OCI-LY7 (cell line): Measurements from ENCODE around the gene DUS1L. TPM values are rescaled to one million over a fixed set of nuclear protein-coding genes. Genes with fewer than 3 reads are reported as not detected.
A peak's percentile ranks its signal among the peaks of the same experiment; 100 is the strongest.

Experiments used
- BruUV-seq: library from RNA; stranded (reverse); fragments of 400-500 nt; replicated peaks from 2 replicates; lab custom pipeline; 2021; lab: Mats Ljungman, UMichigan
- CTCF ChIA-PET: fragments of 300-600 bp; sonication (Branson Sonifier 250); formaldehyde crosslinking; loops from one replicate; lab custom pipeline; 2022; ENCODE audit warnings: antibody characterized with exemption; ENCODE audit not compliant: unreplicated experiment; lab: Charles Lee
- POLR2A ChIA-PET: fragments of 300-600 bp; sonication (Branson Sonifier 250); formaldehyde crosslinking; loops from one replicate; lab custom pipeline; 2022; ENCODE audit warnings: antibody characterized with exemption; lab: Charles Lee
- DNase-seq: peaks from one replicate; pipeline ENCODE4 v3.0.0-alpha.2; 2015; ENCODE audit warnings: low spot score
- H2AFZ ChIP-seq: fragments of 200-600 bp; sonication (generic), shearing (Covaris generic); 2 replicates; pipeline ENCODE4 v1.6.1; 2014; ENCODE audit warnings: mild to moderate bottlenecking, antibody characterized with exemption, low read length, moderate library complexity
- H3K27ac ChIP-seq: fragments of 200-600 bp; sonication (generic); 2 replicates; pipeline ENCODE4 v1.5.1; 2014; ENCODE audit warnings: mixed run types, low read depth, mild to moderate bottlenecking, moderate library complexity, low read length, inconsistent platforms; ENCODE audit not compliant: poor library complexity, severe bottlenecking
- H3K36me3 ChIP-seq: fragments of 200-600 bp; sonication (generic); 2 replicates; pipeline ENCODE4 v1.6.1; 2014; ENCODE audit warnings: mild to moderate bottlenecking, antibody characterized with exemption, low read length, moderate library complexity, mixed read lengths; ENCODE audit not compliant: insufficient read depth
- H3K4me1 ChIP-seq: fragments of 200-600 bp; sonication (generic); 2 replicates; pipeline ENCODE4 v1.5.1; 2014; ENCODE audit warnings: mild to moderate bottlenecking, low read length; ENCODE audit not compliant: insufficient read depth, poor library complexity, severe bottlenecking
- H3K4me2 ChIP-seq: fragments of 200-600 bp; sonication (generic); 2 replicates; pipeline ENCODE4 v1.6.1; 2014; ENCODE audit warnings: mild to moderate bottlenecking, low read length
- H3K4me3 ChIP-seq: fragments of 200-600 bp; sonication (generic); 2 replicates; pipeline ENCODE4 v1.5.1; 2014; ENCODE audit warnings: mild to moderate bottlenecking, low read depth, low read length; ENCODE audit not compliant: poor library complexity, severe bottlenecking
- H3K79me2 ChIP-seq: fragments of 200-600 bp; sonication (generic); 2 replicates; pipeline ENCODE4 v1.6.1; 2016; ENCODE audit warnings: low read depth, mild to moderate bottlenecking, low read length, moderate library complexity, mixed read lengths; ENCODE audit not compliant: insufficient read depth
- H3K9me2 ChIP-seq: fragments of 200-600 bp; sonication (generic); 2 replicates; pipeline ENCODE4 v1.6.1; 2016; ENCODE audit warnings: mild to moderate bottlenecking, low read length, mixed read lengths; ENCODE audit not compliant: insufficient read depth
- H3K9me3 ChIP-seq: fragments of 200-600 bp; sonication (generic); 2 replicates; pipeline ENCODE4 v1.6.1; 2014; ENCODE audit warnings: mild to moderate bottlenecking, mixed run types, low read length, mixed read lengths
- H4K20me1 ChIP-seq: fragments of 200-600 bp; sonication (generic); 2 replicates; pipeline ENCODE4 v1.6.1; 2014; ENCODE audit warnings: mild to moderate bottlenecking, antibody characterized with exemption, low read length, moderate library complexity, mixed read lengths; ENCODE audit not compliant: insufficient read depth
- CTCF ChIP-seq: fragments of 200-600 bp; sonication (generic); conservative IDR thresholded peaks from 2 replicates; pipeline ENCODE4 v1.5.1; 2014; ENCODE audit warnings: mild to moderate bottlenecking, antibody characterized with exemption, low read length, moderate library complexity, mixed read lengths
- EZH2phosphoT487 ChIP-seq: fragments of 200-600 bp; sonication (generic); IDR thresholded peaks from 2 replicates; pipeline ENCODE4 v1.6.1; 2018; ENCODE audit warnings: low read depth, borderline replicate concordance, mild to moderate bottlenecking, mixed run types, antibody characterized with exemption, low read length, moderate library complexity, mixed read lengths
- intact Hi-C: fragments of 100-400 bp; cut with micrococcal nuclease; formaldehyde crosslinking; loops from one replicate; pipeline ENCODE4 v1.10.0; 2022; ENCODE audit not compliant: unreplicated experiment
- total RNA-seq, 2 experiments: library from RNA; depleted of rRNA in 1 of 2; stranded (reverse); fragments of >200 nt in 1 of 2; shearing (Covaris generic) in 1 of 2; gene quantifications; 2 replicates each; pipeline ENCODE4 v1.2.3, GENCODE V29; 2014 to 2022

Gene DUS1L
- total RNA-seq, 2 experiments from 2014 or later, result 320 to 388 TPM

- Histone ChIP-seq H3K4me3 (peak overlapping the region; percentile 97), H3K4me1 (peaks cover 19% of the 10 kb centered on the region), H3K36me3 (peaks cover 46% of the 10 kb centered on the region), H3K4me2 (peak overlapping the region; percentile 96), H2AFZ (no peak overlapping the region), H3K9me3 (no peaks in the 10 kb centered on the region), H4K20me1 (no peaks in the 10 kb centered on the region; the same call in 1 of the 2 replicates), H3K9me2 (no peaks in the 10 kb centered on the region), H3K27ac (peak overlapping the region; percentile 42), H3K79me2 (peaks cover 18% of the 10 kb centered on the region; the same call in 1 of the 2 replicates)
- intact Hi-C loops, result no loop called here
- DNase-seq, result peak; percentile 65
- POLR2A ChIA-PET, result interaction anchor here (1.0 kb wide), 1 partner anchor 38 kb away, joined by 3 read pairs; no protein-coding TSS in a partner anchor
- CTCF ChIA-PET, result interaction anchor here (0.9 kb wide), 1 partner anchor 27 kb away, joined by 3 read pairs; the partner anchor contains the start of gene DCXR
- TF ChIP-seq EZH2phosphoT487 (no peak), CTCF (no peak)
- BruUV-seq, result TSS peak; percentile 78
Measured at GRCh38 chr17:82064433-82065192, 991 bp downstream of the DUS1L start.

GRCh38 chr17:82063424-82064415 lies 1.9 kb downstream of the DUS1L start:
- peak overlapping the region; percentile 42 for H3K27ac ChIP-seq
- peaks cover 19% of the 10 kb centered on the region for H3K4me1 ChIP-seq
- BruUV-seq, result no TSS peak
- H3K9me3 ChIP-seq, result no peaks in the 10 kb centered on the region
- H4K20me1 ChIP-seq, result no peaks in the 10 kb centered on the region; the same call in 1 of the 2 replicates
- POLR2A ChIA-PET, result interaction anchor here (1.0 kb wide), 1 partner anchor 38 kb away, joined by 3 read pairs; no protein-coding TSS in a partner anchor
- no peak for DNase-seq
- peak overlapping the region; percentile 96 for H3K4me2 ChIP-seq
- no peak for TF ChIP-seq EZH2phosphoT487
- no peak overlapping the region for H2AFZ ChIP-seq
- H3K9me2 ChIP-seq, result no peaks in the 10 kb centered on the region
- intact Hi-C loops, result no loop called here
- H3K36me3 ChIP-seq, result peaks cover 54% of the 10 kb centered on the region
- CTCF ChIA-PET, result no interaction called here
- peak overlapping the region; percentile 97 for H3K4me3 ChIP-seq
- H3K79me2 ChIP-seq, result peaks cover 18% of the 10 kb centered on the region; the same call in 1 of the 2 replicates

GRCh38 chr17:82062984-82063368 lies 2.6 kb downstream of the DUS1L start:
- Histone ChIP-seq H3K4me3 (no peak overlapping the region), H3K27ac (no peak overlapping the region), H2AFZ (no peak overlapping the region), H3K79me2 (peaks cover 18% of the 10 kb centered on the region; the same call in 1 of the 2 replicates), H3K9me2 (no peaks in the 10 kb centered on the region), H3K36me3 (peaks cover 61% of the 10 kb centered on the region), H3K4me2 (no peak overlapping the region), H3K4me1 (peaks cover 19% of the 10 kb centered on the region), H3K9me3 (no peaks in the 10 kb centered on the region), H4K20me1 (no peaks in the 10 kb centered on the region; the same call in 1 of the 2 replicates)
- intact Hi-C loops, result no loop called here
- CTCF ChIA-PET, result no interaction called here
- POLR2A ChIA-PET, result no interaction called here
- no peak for TF ChIP-seq EZH2phosphoT487
- no peak for TF ChIP-seq CTCF
- DNase-seq, result no peak
- BruUV-seq, result no TSS peak
